ENCODE measurements around the gene CSTF1.

CSTF1 gene

GRCh38 chr20:56359212-56360132 is 33.0 kb upstream of the CSTF1 start:
- no peak for DNase-seq (ENCODE audit: low read depth)
- TF ChIP-seq CTCF (IDR thresholded peaks at IDR 0.05; ENCODE audit: control insufficient read depth, insufficient read depth, low read depth, low read length, missing control alignments): no peak
- H3K4me3 ChIP-seq (ENCODE audit: control insufficient read depth, low read depth, low read length): peak overlapping the region; percentile 80

GRCh38 chr20:56360133-56360907 is 32.1 kb upstream of the CSTF1 start:
- DNase-seq (ENCODE audit: low read depth): no peak
- peak overlapping the region; percentile 80 for H3K4me3 ChIP-seq (ENCODE audit: control insufficient read depth, low read depth, low read length)
- TF ChIP-seq CTCF (IDR thresholded peaks at IDR 0.05; ENCODE audit: control insufficient read depth, insufficient read depth, low read depth, low read length, missing control alignments): no peak

DNA sequence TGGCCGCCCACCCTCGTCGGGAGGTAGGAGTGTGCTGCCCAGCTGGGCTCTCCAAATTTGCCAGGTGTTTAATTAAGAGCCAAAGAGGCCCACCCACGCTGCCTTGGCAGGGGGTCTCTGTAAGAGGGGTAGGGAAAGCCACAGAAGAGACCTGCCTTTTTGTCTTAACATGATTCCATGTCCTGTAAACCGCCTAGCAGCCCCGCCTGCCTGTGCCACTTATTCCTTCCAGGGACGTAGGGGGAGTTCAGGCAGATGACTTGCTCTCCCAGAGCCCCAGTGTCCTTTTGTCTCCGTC is 31.6 kb upstream of the CSTF1 start:
- H3K4me3 ChIP-seq (ENCODE audit: control insufficient read depth, low read depth, low read length): no peak overlapping the region
- TF ChIP-seq CTCF (IDR thresholded peaks at IDR 0.05; ENCODE audit: control insufficient read depth, insufficient read depth, low read depth, low read length, missing control alignments): no peak
- DNase-seq (ENCODE audit: low read depth): no peak

- TF ChIP-seq CTCF (IDR thresholded peaks at IDR 0.05; ENCODE audit: control insufficient read depth, insufficient read depth, low read depth, low read length, missing control alignments): no peak
- no peak for DNase-seq (ENCODE audit: low read depth)
- no peak overlapping the region for H3K4me3 ChIP-seq (ENCODE audit: control insufficient read depth, low read depth, low read length)
Measured at GRCh38 chr20:56361900-56362299, 30.5 kb upstream of the CSTF1 start.

GRCh38 chr20:56362833-56363413 is 29.5 kb upstream of the CSTF1 start:
- H3K4me3 ChIP-seq (ENCODE audit: control insufficient read depth, low read depth, low read length): no peak overlapping the region
- DNase-seq (ENCODE audit: low read depth): no peak
- no peak for TF ChIP-seq CTCF (IDR thresholded peaks at IDR 0.05; ENCODE audit: control insufficient read depth, insufficient read depth, low read depth, low read length, missing control alignments)

- no peak overlapping the region for H3K4me3 ChIP-seq (ENCODE audit: control insufficient read depth, low read depth, low read length)
- no peak for TF ChIP-seq CTCF (IDR thresholded peaks at IDR 0.05; ENCODE audit: control insufficient read depth, insufficient read depth, low read depth, low read length, missing control alignments)
- no peak for DNase-seq (ENCODE audit: low read depth)
Measured at GRCh38 chr20:56363491-56363890, 29.0 kb upstream of the CSTF1 start.

Measured in AG09309 (cell line).